ENCODE data around the gene C22orf39. TPM values are rescaled to one million over a fixed set of nuclear protein-coding genes. Genes with fewer than 3 reads are reported as not detected.
A peak's percentile ranks its signal among the peaks of the same experiment; 100 is the strongest.

The C22orf39 gene
- total and polyA plus RNA-seq, 10 of the 15 experiments (the other 5 are each of a cell fraction or from before 2014, with no cell fraction given), result 6.7 to 47.0 (median 26.5) TPM

DNA sequence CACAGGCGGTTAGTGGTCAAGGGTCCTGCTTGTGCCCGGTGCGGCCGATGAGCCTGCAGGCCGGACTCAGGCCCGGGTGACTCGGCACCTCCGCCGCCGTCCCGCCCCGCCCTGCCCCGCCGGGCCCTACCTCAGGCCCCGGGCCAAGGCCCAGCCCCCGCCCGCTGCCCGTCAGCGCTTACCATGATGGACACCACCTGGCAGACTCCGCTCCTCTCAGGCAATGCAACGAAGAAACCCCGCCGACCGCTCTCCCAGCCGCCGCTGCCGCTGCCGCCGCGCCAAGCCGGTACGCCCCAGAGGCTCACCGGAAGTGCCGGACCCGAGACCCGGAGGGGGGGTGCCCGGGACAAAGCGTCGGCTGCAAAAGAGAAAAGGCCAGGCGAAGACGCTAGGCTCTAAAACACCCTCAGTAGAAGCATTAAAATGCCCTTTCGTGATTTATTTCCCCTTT is 31.4 kb upstream of the C22orf39 start, which contains the start of gene UFD1 (continued):
- TF ChIP-seq, protein P1, sequence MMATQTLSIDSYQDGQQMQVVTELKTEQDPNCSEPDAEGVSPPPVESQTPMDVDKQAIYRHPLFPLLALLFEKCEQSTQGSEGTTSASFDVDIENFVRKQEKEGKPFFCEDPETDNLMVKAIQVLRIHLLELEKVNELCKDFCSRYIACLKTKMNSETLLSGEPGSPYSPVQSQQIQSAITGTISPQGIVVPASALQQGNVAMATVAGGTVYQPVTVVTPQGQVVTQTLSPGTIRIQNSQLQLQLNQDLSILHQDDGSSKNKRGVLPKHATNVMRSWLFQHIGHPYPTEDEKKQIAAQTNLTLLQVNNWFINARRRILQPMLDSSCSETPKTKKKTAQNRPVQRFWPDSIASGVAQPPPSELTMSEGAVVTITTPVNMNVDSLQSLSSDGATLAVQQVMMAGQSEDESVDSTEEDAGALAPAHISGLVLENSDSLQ (IDR thresholded peaks at IDR 0.05), result peak; percentile 69
- TF ChIP-seq NFIC (IDR thresholded peaks at IDR 0.05; ENCODE audit: low read depth, low read length) (no peak), EP300 (IDR thresholded peaks at IDR 0.05; ENCODE audit: borderline replicate concordance in 1 of 2, control insufficient read depth in 1 of 2, low read depth in 2 of 2, low read length in 2 of 2) (no peak), NR2C1 (IDR thresholded peaks at IDR 0.05) (no peak), SIX5 (IDR thresholded peaks at IDR 0.05; ENCODE audit: low read depth, low read length, severe bottlenecking) (peak; percentile 68), NR2C2 (IDR thresholded peaks at IDR 0.05; ENCODE audit: borderline replicate concordance, control insufficient read depth, insufficient read length, low read depth) (no peak), CBX3 (IDR thresholded peaks at IDR 0.05; ENCODE audit: borderline replicate concordance, low read depth) (no peak), MYB (IDR thresholded peaks at IDR 0.05; ENCODE audit: borderline replicate concordance, low read depth, low read length) (no peak), NFYA (IDR thresholded peaks at IDR 0.05; ENCODE audit: borderline replicate concordance, low read depth, low read length) (no peak), ZNF217 (IDR thresholded peaks at IDR 0.05) (no peak), SMARCA5 (IDR thresholded peaks at IDR 0.05) (no peak), SPI1 (IDR thresholded peaks at IDR 0.05; ENCODE audit: borderline replicate concordance, insufficient read depth, low read depth, low read length) (no peak), RB1 (IDR thresholded peaks at IDR 0.05; ENCODE audit: borderline replicate concordance) (peak; percentile 77; the same call in 1 of the 2 replicates), NFYB (IDR thresholded peaks at IDR 0.05; ENCODE audit: insufficient read depth, low read depth, low read length) (no peak), CREB1 (IDR thresholded peaks at IDR 0.05; ENCODE audit: low read depth) (no peak), CBX5 (IDR thresholded peaks at IDR 0.05; ENCODE audit: low read depth) (no peak), SRF (IDR thresholded peaks at IDR 0.05; ENCODE audit: low read depth in 2 of 2, low read length in 2 of 2) (no peak), FOXK2 (IDR thresholded peaks at IDR 0.05) (peak; percentile 98), HDAC2 (IDR thresholded peaks at IDR 0.05) (no peak), BRCA1 (IDR thresholded peaks at IDR 0.05; ENCODE audit: low read depth, low read length) (no peak), MEF2A (IDR thresholded peaks at IDR 0.05; ENCODE audit: insufficient read depth, low read depth, low read length) (no peak), ZNF384 (IDR thresholded peaks at IDR 0.05; ENCODE audit: borderline replicate concordance, low read depth, low read length) (no peak)
- TF ChIP-seq, protein P2, sequence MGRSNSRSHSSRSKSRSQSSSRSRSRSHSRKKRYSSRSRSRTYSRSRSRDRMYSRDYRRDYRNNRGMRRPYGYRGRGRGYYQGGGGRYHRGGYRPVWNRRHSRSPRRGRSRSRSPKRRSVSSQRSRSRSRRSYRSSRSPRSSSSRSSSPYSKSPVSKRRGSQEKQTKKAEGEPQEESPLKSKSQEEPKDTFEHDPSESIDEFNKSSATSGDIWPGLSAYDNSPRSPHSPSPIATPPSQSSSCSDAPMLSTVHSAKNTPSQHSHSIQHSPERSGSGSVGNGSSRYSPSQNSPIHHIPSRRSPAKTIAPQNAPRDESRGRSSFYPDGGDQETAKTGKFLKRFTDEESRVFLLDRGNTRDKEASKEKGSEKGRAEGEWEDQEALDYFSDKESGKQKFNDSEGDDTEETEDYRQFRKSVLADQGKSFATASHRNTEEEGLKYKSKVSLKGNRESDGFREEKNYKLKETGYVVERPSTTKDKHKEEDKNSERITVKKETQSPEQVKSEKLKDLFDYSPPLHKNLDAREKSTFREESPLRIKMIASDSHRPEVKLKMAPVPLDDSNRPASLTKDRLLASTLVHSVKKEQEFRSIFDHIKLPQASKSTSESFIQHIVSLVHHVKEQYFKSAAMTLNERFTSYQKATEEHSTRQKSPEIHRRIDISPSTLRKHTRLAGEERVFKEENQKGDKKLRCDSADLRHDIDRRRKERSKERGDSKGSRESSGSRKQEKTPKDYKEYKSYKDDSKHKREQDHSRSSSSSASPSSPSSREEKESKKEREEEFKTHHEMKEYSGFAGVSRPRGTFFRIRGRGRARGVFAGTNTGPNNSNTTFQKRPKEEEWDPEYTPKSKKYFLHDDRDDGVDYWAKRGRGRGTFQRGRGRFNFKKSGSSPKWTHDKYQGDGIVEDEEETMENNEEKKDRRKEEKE (IDR thresholded peaks at IDR 0.05), result peak; percentile 96
- TF ChIP-seq, protein P3, sequence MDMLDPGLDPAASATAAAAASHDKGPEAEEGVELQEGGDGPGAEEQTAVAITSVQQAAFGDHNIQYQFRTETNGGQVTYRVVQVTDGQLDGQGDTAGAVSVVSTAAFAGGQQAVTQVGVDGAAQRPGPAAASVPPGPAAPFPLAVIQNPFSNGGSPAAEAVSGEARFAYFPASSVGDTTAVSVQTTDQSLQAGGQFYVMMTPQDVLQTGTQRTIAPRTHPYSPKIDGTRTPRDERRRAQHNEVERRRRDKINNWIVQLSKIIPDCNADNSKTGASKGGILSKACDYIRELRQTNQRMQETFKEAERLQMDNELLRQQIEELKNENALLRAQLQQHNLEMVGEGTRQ (IDR thresholded peaks at IDR 0.05; ENCODE audit: borderline replicate concordance, low read depth, low read length), result no peak
- TF ChIP-seq, protein P4, sequence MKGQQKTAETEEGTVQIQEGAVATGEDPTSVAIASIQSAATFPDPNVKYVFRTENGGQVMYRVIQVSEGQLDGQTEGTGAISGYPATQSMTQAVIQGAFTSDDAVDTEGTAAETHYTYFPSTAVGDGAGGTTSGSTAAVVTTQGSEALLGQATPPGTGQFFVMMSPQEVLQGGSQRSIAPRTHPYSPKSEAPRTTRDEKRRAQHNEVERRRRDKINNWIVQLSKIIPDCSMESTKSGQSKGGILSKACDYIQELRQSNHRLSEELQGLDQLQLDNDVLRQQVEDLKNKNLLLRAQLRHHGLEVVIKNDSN (IDR thresholded peaks at IDR 0.05; ENCODE audit: borderline replicate concordance, extremely low read length, insufficient read depth, low read depth, low read length), result no peak
